Memory B cell (primary cell): Measurements from ENCODE around the gene GRPEL2.

Source experiments
- ATAC-seq: fragments of 150-1000 bp; cut with Tn5 transposase; 2 replicates; pipeline ENCODE4 v1.10.0; 2021; ENCODE audit warnings: low read depth, mild to moderate bottlenecking, moderate library complexity
- DNase-seq, 2 donors: peaks; one replicate each; pipeline ENCODE4 v3.0.0; 2022; ENCODE audit warnings: low spot score in 2 of 2
- H3K27ac Mint-ChIP-seq: one replicate; pipeline ENCODE4 v1.8.0; 2022; ENCODE audit warnings: mild to moderate bottlenecking, moderate library complexity, mixed read lengths
- H3K27me3 Mint-ChIP-seq: one replicate; pipeline ENCODE4 v1.8.0; 2022; ENCODE audit warnings: mixed read lengths
- H3K36me3 Mint-ChIP-seq: one replicate; pipeline ENCODE4 v1.8.0; 2022; ENCODE audit warnings: mild to moderate bottlenecking, mixed read lengths
- H3K4me1 Mint-ChIP-seq: one replicate; pipeline ENCODE4 v1.8.0; 2022; ENCODE audit warnings: mixed read lengths
- H3K4me3 Mint-ChIP-seq: one replicate; pipeline ENCODE4 v1.8.0; 2022; ENCODE audit warnings: mild to moderate bottlenecking, moderate library complexity, mixed read lengths
- H3K9me3 Mint-ChIP-seq: one replicate; pipeline ENCODE4 v1.8.0; 2022; ENCODE audit warnings: mixed read lengths

Gene GRPEL2

GRCh38 chr5:149357370-149358293, 12.3 kb downstream of the GRPEL2 start, which contains the start of gene PCYOX1L:
TSS of gene PCYOX1L (plus strand) at chr5:149358046. CDS start at chr5:149358069, 23 bp downstream.
- no peaks in the 10 kb centered on the region for H3K9me3 Mint-ChIP-seq
- peak within 1 kb of the TSS; percentile 83 for H3K4me3 Mint-ChIP-seq
- H3K36me3 Mint-ChIP-seq, result peaks cover 11% of the 10 kb centered on the region
- peaks cover 14% of the 10 kb centered on the region for H3K4me1 Mint-ChIP-seq
- DNase-seq (peak; percentile 81 to 84), ATAC-seq (peak; percentile 97)
- H3K27ac Mint-ChIP-seq, result peak within 1 kb of the TSS; percentile 62
- H3K27me3 Mint-ChIP-seq, result no peaks in the 10 kb centered on the region

GRCh38 chr5:149358294-149358651, 13.0 kb downstream of the GRPEL2 start:
- H3K27me3 Mint-ChIP-seq, result no peaks in the 10 kb centered on the region
- peaks cover 14% of the 10 kb centered on the region for H3K4me1 Mint-ChIP-seq
- DNase-seq (no peak), ATAC-seq (peak; percentile 44)
- H3K4me3 Mint-ChIP-seq, result peak overlapping the region; percentile 83
- peak overlapping the region; percentile 62 for H3K27ac Mint-ChIP-seq
- H3K9me3 Mint-ChIP-seq, result no peaks in the 10 kb centered on the region
- H3K36me3 Mint-ChIP-seq, result peaks cover 11% of the 10 kb centered on the region

- Mint-ChIP-seq H3K36me3 (peaks cover 8% of the 10 kb centered on the region), H3K27me3 (no peaks in the 10 kb centered on the region), H3K4me3 (peak overlapping the region; percentile 83), H3K9me3 (no peaks in the 10 kb centered on the region), H3K4me1 (peaks cover 14% of the 10 kb centered on the region), H3K27ac (peak overlapping the region; percentile 62)
- no peak for DNase-seq
- ATAC-seq, result no peak
Observed at GRCh38 chr5:149358868-149359495, 13.7 kb downstream of the GRPEL2 start.

- DNase-seq, result no peak
- no peak for ATAC-seq
- peaks cover 11% of the 10 kb centered on the region for H3K4me1 Mint-ChIP-seq
- H3K27me3 Mint-ChIP-seq, result no peaks in the 10 kb centered on the region
- H3K9me3 Mint-ChIP-seq, result no peaks in the 10 kb centered on the region
- H3K36me3 Mint-ChIP-seq, result peaks cover 1% of the 10 kb centered on the region
- H3K27ac Mint-ChIP-seq, result no peak overlapping the region
- H3K4me3 Mint-ChIP-seq, result no peak overlapping the region
Observed at GRCh38 chr5:149360272-149360671, 15.0 kb downstream of the GRPEL2 start.

GRCh38 chr5:149362541-149362940, 17.2 kb downstream of the GRPEL2 start:
- Mint-ChIP-seq H3K27ac (no peak overlapping the region), H3K4me3 (no peak overlapping the region), H3K36me3 (no peaks in the 10 kb centered on the region), H3K27me3 (no peaks in the 10 kb centered on the region), H3K9me3 (no peaks in the 10 kb centered on the region), H3K4me1 (peaks cover 11% of the 10 kb centered on the region)
- no peak for DNase-seq
- no peak for ATAC-seq

GRCh38 chr5:149363358-149363757, 18.1 kb downstream of the GRPEL2 start:
- Mint-ChIP-seq H3K9me3 (no peaks in the 10 kb centered on the region), H3K4me3 (no peak overlapping the region), H3K27me3 (no peaks in the 10 kb centered on the region), H3K4me1 (peaks cover 8% of the 10 kb centered on the region), H3K27ac (no peak overlapping the region), H3K36me3 (no peaks in the 10 kb centered on the region)
- DNase-seq (no peak), ATAC-seq (no peak)

GRCh38 chr5:149363936-149364335, 18.6 kb downstream of the GRPEL2 start:
- Mint-ChIP-seq H3K36me3 (no peaks in the 10 kb centered on the region), H3K27ac (no peak overlapping the region), H3K27me3 (no peaks in the 10 kb centered on the region), H3K9me3 (no peaks in the 10 kb centered on the region), H3K4me1 (peaks cover 3% of the 10 kb centered on the region), H3K4me3 (no peak overlapping the region)
- ATAC-seq (no peak), DNase-seq (no peak)

- ATAC-seq (no peak), DNase-seq (no peak)
- Mint-ChIP-seq H3K4me3 (no peak overlapping the region), H3K27ac (no peak overlapping the region), H3K9me3 (no peaks in the 10 kb centered on the region), H3K27me3 (no peaks in the 10 kb centered on the region), H3K4me1 (peaks cover 4% of the 10 kb centered on the region), H3K36me3 (no peaks in the 10 kb centered on the region)
Observed at GRCh38 chr5:149364719-149365118, 19.4 kb downstream of the GRPEL2 start.

GRCh38 chr5:149365418-149365817, 20.1 kb downstream of the GRPEL2 start:
- H3K36me3 Mint-ChIP-seq, result no peaks in the 10 kb centered on the region
- H3K4me1 Mint-ChIP-seq, result peaks cover 4% of the 10 kb centered on the region
- DNase-seq (no peak), ATAC-seq (no peak)
- H3K27me3 Mint-ChIP-seq, result no peaks in the 10 kb centered on the region
- no peaks in the 10 kb centered on the region for H3K9me3 Mint-ChIP-seq
- no peak overlapping the region for H3K27ac Mint-ChIP-seq
- no peak overlapping the region for H3K4me3 Mint-ChIP-seq

- no peak overlapping the region for H3K27ac Mint-ChIP-seq
- H3K36me3 Mint-ChIP-seq, result no peaks in the 10 kb centered on the region
- H3K4me3 Mint-ChIP-seq, result no peak overlapping the region
Observed at GRCh38 chr5:149366169-149366729, 20.9 kb downstream of the GRPEL2 start.

GRCh38 chr5:149367249-149367971, 22.1 kb downstream of the GRPEL2 start:
- H3K36me3 Mint-ChIP-seq, result no peaks in the 10 kb centered on the region
- peak; percentile 83 for ATAC-seq

More at GRCh38 chr5:149366169-149366729, 20.9 kb downstream of the GRPEL2 start:
- DNase-seq, result no peak
- Mint-ChIP-seq H3K4me1 (peaks cover 4% of the 10 kb centered on the region), H3K9me3 (no peaks in the 10 kb centered on the region), H3K27me3 (no peaks in the 10 kb centered on the region)
- ATAC-seq, result no peak

GRCh38 chr5:149367972-149368645, 22.8 kb downstream of the GRPEL2 start:
- Mint-ChIP-seq H3K27ac (no peak overlapping the region), H3K4me3 (no peak overlapping the region), H3K9me3 (no peaks in the 10 kb centered on the region), H3K4me1 (peaks cover 4% of the 10 kb centered on the region), H3K27me3 (no peaks in the 10 kb centered on the region), H3K36me3 (no peaks in the 10 kb centered on the region)
- ATAC-seq (no peak), DNase-seq (no peak)

More at GRCh38 chr5:149367249-149367971, 22.1 kb downstream of the GRPEL2 start:
- Mint-ChIP-seq H3K4me3 (no peak overlapping the region), H3K9me3 (no peaks in the 10 kb centered on the region), H3K27me3 (no peaks in the 10 kb centered on the region), H3K4me1 (peaks cover 4% of the 10 kb centered on the region), H3K27ac (no peak overlapping the region)
- DNase-seq, result peak; percentile 50 to 56

- no peaks in the 10 kb centered on the region for H3K36me3 Mint-ChIP-seq
- DNase-seq (no peak), ATAC-seq (no peak)
- peak overlapping the region; percentile 61 for H3K27ac Mint-ChIP-seq
- H3K4me3 Mint-ChIP-seq, result no peak overlapping the region
- no peaks in the 10 kb centered on the region for H3K27me3 Mint-ChIP-seq
- H3K4me1 Mint-ChIP-seq, result peaks cover 4% of the 10 kb centered on the region
- no peaks in the 10 kb centered on the region for H3K9me3 Mint-ChIP-seq
Observed at GRCh38 chr5:149370878-149371277, 25.6 kb downstream of the GRPEL2 start.
